H9 (cell line): Measurements from ENCODE around the gene CAB39L. TPM values are rescaled to one million over a fixed set of nuclear protein-coding genes. Genes with fewer than 3 reads are reported as not detected.

ENCODE experiments used
- DNase-seq: peaks from one replicate; pipeline ENCODE4 v3.0.0-alpha.2; 2017
- H2AFZ ChIP-seq: one replicate; pipeline ENCODE4 v1.6.1; 2013; ENCODE audit warnings: mild to moderate bottlenecking, low read length, control low read depth, moderate library complexity
- H2AK5ac ChIP-seq: 2 replicates; pipeline ENCODE4 v1.6.1; 2013; ENCODE audit warnings: low read length, control low read depth, mixed read lengths; ENCODE audit not compliant: insufficient read length
- H2BK120ac ChIP-seq: one replicate; pipeline ENCODE4 v1.6.1; 2013; ENCODE audit warnings: low read depth, mild to moderate bottlenecking, low read length, control low read depth, inconsistent platforms; ENCODE audit not compliant: poor library complexity, severe bottlenecking
- H2BK12ac ChIP-seq: 2 replicates; pipeline ENCODE4 v1.6.1; 2013; ENCODE audit warnings: low read length, control low read depth, mixed read lengths, low read depth; ENCODE audit not compliant: insufficient read length
- H2BK15ac ChIP-seq: 2 replicates; pipeline ENCODE4 v1.6.1; 2013; ENCODE audit warnings: low read depth, low read length, control low read depth
- H2BK20ac ChIP-seq: one replicate; pipeline ENCODE4 v1.6.1; 2013; ENCODE audit warnings: low read depth, mild to moderate bottlenecking, low read length, control low read depth, inconsistent platforms; ENCODE audit not compliant: poor library complexity, severe bottlenecking
- H2BK5ac ChIP-seq: 2 replicates; pipeline ENCODE4 v1.6.1; 2013; ENCODE audit warnings: low read length, control low read depth, mixed read lengths; ENCODE audit not compliant: insufficient read length
- H3K14ac ChIP-seq: 2 replicates; pipeline ENCODE4 v1.6.1; 2013; ENCODE audit warnings: low read length, control low read depth; ENCODE audit not compliant: insufficient read depth
- H3K18ac ChIP-seq: 2 replicates; pipeline ENCODE4 v1.6.1; 2013; ENCODE audit warnings: low read depth, mild to moderate bottlenecking, mixed read lengths, low read length, control low read depth; ENCODE audit not compliant: insufficient read length
- H3K23ac ChIP-seq: 2 replicates; pipeline ENCODE4 v1.6.1; 2013; ENCODE audit warnings: low read length, control low read depth, mixed read lengths, low read depth; ENCODE audit not compliant: insufficient read length
- H3K23me2 ChIP-seq: 2 replicates; pipeline ENCODE4 v1.6.1; 2013; ENCODE audit warnings: low read depth, mild to moderate bottlenecking, mixed read lengths, low read length, control low read depth; ENCODE audit not compliant: insufficient read length, poor library complexity, severe bottlenecking
- H3K27ac ChIP-seq: 2 replicates; pipeline ENCODE4 v1.5.1; 2013; ENCODE audit warnings: low read length, control low read depth, mixed read lengths, low read depth; ENCODE audit not compliant: insufficient read length
- H3K27me3 ChIP-seq: 2 replicates; pipeline ENCODE4 v1.6.1; 2013; ENCODE audit warnings: low read length, control low read depth, inconsistent platforms; ENCODE audit not compliant: insufficient read depth
- H3K4ac ChIP-seq: 2 replicates; pipeline ENCODE4 v1.6.1; 2013; ENCODE audit warnings: low read depth, mild to moderate bottlenecking, control low read depth, inconsistent platforms, low read length, moderate library complexity
- H3K4me1 ChIP-seq: 2 replicates; pipeline ENCODE4 v1.6.1; 2013; ENCODE audit warnings: low read length, control low read depth, inconsistent platforms; ENCODE audit not compliant: insufficient read depth
- H3K4me2 ChIP-seq: 2 replicates; pipeline ENCODE4 v1.6.1; 2013; ENCODE audit warnings: low read length, control low read depth, mixed read lengths; ENCODE audit not compliant: insufficient read length, insufficient read depth
- H3K56ac ChIP-seq: 2 replicates; pipeline ENCODE4 v1.6.1; 2013; ENCODE audit warnings: low read depth, mild to moderate bottlenecking, mixed read lengths, low read length, control low read depth; ENCODE audit not compliant: insufficient read length
- H3K79me1 ChIP-seq: 2 replicates; pipeline ENCODE4 v1.6.1; 2013; ENCODE audit warnings: low read depth, mild to moderate bottlenecking, moderate library complexity, low read length, control low read depth, inconsistent platforms; ENCODE audit not compliant: insufficient read depth, poor library complexity, severe bottlenecking
- H3K79me2 ChIP-seq: 2 replicates; pipeline ENCODE4 v1.6.1; 2013; ENCODE audit warnings: low read length, control low read depth, inconsistent platforms; ENCODE audit not compliant: insufficient read depth
- H3K9ac ChIP-seq: 2 replicates; pipeline ENCODE4 v1.6.1; 2013; ENCODE audit warnings: low read length, control low read depth, mixed read lengths; ENCODE audit not compliant: insufficient read length; ENCODE audit errors: extremely low read depth
- H3K9me3 ChIP-seq: one replicate; pipeline ENCODE4 v1.6.1; 2013; ENCODE audit warnings: low read depth, low read length, inconsistent platforms; ENCODE audit not compliant: control insufficient read depth
- H3T11ph ChIP-seq: one replicate; pipeline ENCODE4 v1.6.1; 2013; ENCODE audit warnings: mild to moderate bottlenecking, low read length, control low read depth, inconsistent platforms
- H4K20me1 ChIP-seq: one replicate; pipeline ENCODE4 v1.6.1; 2013; ENCODE audit not compliant: control insufficient read depth, insufficient read length, insufficient read depth
- H4K5ac ChIP-seq: 2 replicates; pipeline ENCODE4 v1.6.1; 2013; ENCODE audit warnings: low read depth, mild to moderate bottlenecking, mixed read lengths, low read length, control low read depth; ENCODE audit not compliant: insufficient read length
- H4K8ac ChIP-seq: replicated peaks from 2 replicates; pipeline ENCODE4 v1.6.1; 2013; ENCODE audit warnings: low read length, control low read depth, mixed read lengths, low read depth; ENCODE audit not compliant: insufficient read length
- H4K91ac ChIP-seq: 2 replicates; pipeline ENCODE4 v1.6.1; 2013; ENCODE audit warnings: low read depth, mild to moderate bottlenecking, moderate library complexity, mixed read lengths, low read length, control low read depth; ENCODE audit not compliant: insufficient read length
- H3K27ac Mint-ChIP-seq, 3 experiments: 2 replicates in 2 of 3; 3 replicates in 1 of 3; pipeline ENCODE4 v1.8.0; 2020 to 2021; ENCODE audit warnings: mixed read lengths in 3 of 3, mild to moderate bottlenecking in 1 of 3, moderate library complexity in 1 of 3
- H3K27me3 Mint-ChIP-seq: 2 replicates; pipeline ENCODE4 v1.8.0; 2021; ENCODE audit warnings: low read depth, mild to moderate bottlenecking, moderate library complexity, mixed read lengths
- H3K36me3 Mint-ChIP-seq, 3 experiments: 2 replicates in 2 of 3; 3 replicates in 1 of 3; pipeline ENCODE4 v1.8.0; 2020 to 2021; ENCODE audit warnings: low read depth in 3 of 3, mixed read lengths in 3 of 3; ENCODE audit not compliant: insufficient read depth in 1 of 3
- H3K4me1 Mint-ChIP-seq, 2 experiments: 2 replicates each; pipeline ENCODE4 v1.8.0; 2020; ENCODE audit warnings: mixed read lengths in 2 of 2
- H3K4me3 Mint-ChIP-seq, 2 experiments: 2 replicates in 1 of 2; 3 replicates in 1 of 2; pipeline ENCODE4 v1.8.0; 2020 to 2021; ENCODE audit warnings: mild to moderate bottlenecking in 2 of 2, mixed read lengths in 2 of 2, moderate library complexity in 1 of 2
- H3K9me3 Mint-ChIP-seq, 2 experiments: 2 replicates in 1 of 2; 3 replicates in 1 of 2; pipeline ENCODE4 v1.8.0; 2020; ENCODE audit warnings: mild to moderate bottlenecking in 2 of 2, mixed read lengths in 2 of 2, moderate library complexity in 1 of 2
- CTCF ChIP-seq: fragments of 200-600 bp; sonication (generic); conservative IDR thresholded peaks from 3 replicates; pipeline ENCODE4 v1.8.0; 2021; ENCODE audit warnings: antibody characterized with exemption, mild to moderate bottlenecking
- WGBS: extraction: QIAGEN DNeasy Blood & Tissue Kit; methylation state at CpG from one replicate; pipeline ENCODE4 v1.1.7; 2013; ENCODE audit warnings: missing lambda C conversion rate, low lambda C conversion rate, mixed read lengths; ENCODE audit not compliant: insufficient read length; ENCODE audit errors: extremely low coverage; 5-methylcytosine and 5-hydroxymethylcytosine counted together
- total RNA-seq: library from RNA; stranded (reverse); gene quantifications from 2 replicates; pipeline ENCODE4 v1.2.1, GENCODE V29; 2021

Gene CAB39L
- total RNA-seq, 1 experiment from 2014 or later = 6.0 TPM

GRCh38 chr13:49407068-49407467, 36.8 kb downstream of the CAB39L start:
- Histone ChIP-seq H3K23me2 (no peaks in the 10 kb centered on the region), H3K79me1 (no peaks in the 10 kb centered on the region), H3K4me2 (no peak overlapping the region), H4K91ac (no peak overlapping the region), H3K56ac (no peak overlapping the region), H4K5ac (no peak overlapping the region), H2BK20ac (no peak overlapping the region), H2BK5ac (no peak overlapping the region), H4K20me1 (no peaks in the 10 kb centered on the region), H3K14ac (no peak overlapping the region), H2BK15ac (no peak overlapping the region), H2BK120ac (no peak overlapping the region), H3K27me3 (peaks cover 9% of the 10 kb centered on the region; the same call in 1 of the 2 replicates), H3K9me3 (no peaks in the 10 kb centered on the region), H2AK5ac (no peak overlapping the region), H3K4ac (no peak overlapping the region), H3T11ph (no peak overlapping the region), H4K8ac (no peak overlapping the region), H3K79me2 (no peaks in the 10 kb centered on the region), H2BK12ac (no peak overlapping the region), H3K23ac (no peak overlapping the region), H3K27ac (no peak overlapping the region), H3K4me1 (no peaks in the 10 kb centered on the region), H3K18ac (no peak overlapping the region), H3K9ac (no peak overlapping the region), H2AFZ (no peak overlapping the region)
- WGBS = no CpG with 5 or more reads among the region's 1 CpG
- Mint-ChIP-seq H3K36me3 (no peaks in the 10 kb centered on the region), H3K27ac (no peak overlapping the region), H3K27me3 (peaks cover 24% of the 10 kb centered on the region), H3K4me3 (no peak overlapping the region), H3K4me1 (peaks cover 0 to 5% of the 10 kb centered on the region in 2 experiments; a peak in 1 of 4 replicates), H3K9me3 (no peaks in the 10 kb centered on the region)
- no peak for TF ChIP-seq CTCF
- no peak for DNase-seq
